Kasumi-1 (cell line): ENCODE measurements around the gene FBN1.

Experiments
- DNase-seq, 2 experiments: peaks; one replicate each; lab custom pipeline; 2025; lab: John Stamatoyannopoulos, UW

FBN1 gene

GRCh38 chr15:48623456-48623855 is 22.1 kb downstream of the FBN1 start:
- no peak for DNase-seq

GRCh38 chr15:48622237-48622636 is 23.3 kb downstream of the FBN1 start:
- no peak for DNase-seq

GRCh38 chr15:48619446-48619845 is 26.1 kb downstream of the FBN1 start:
- DNase-seq, result no peak

- DNase-seq, result no peak
Observed at GRCh38 chr15:48617619-48618018, 27.9 kb downstream of the FBN1 start.

- no peak for DNase-seq
Observed at GRCh38 chr15:48616216-48616615, 29.3 kb downstream of the FBN1 start.

GRCh38 chr15:48614051-48614450 is 31.5 kb downstream of the FBN1 start:
- DNase-seq, result no peak

- no peak for DNase-seq
Observed at GRCh38 chr15:48609486-48609885, 36.0 kb downstream of the FBN1 start.

- DNase-seq, result no peak
Observed at GRCh38 chr15:48607846-48608245, 37.7 kb downstream of the FBN1 start.

GRCh38 chr15:48604567-48604966 is 40.9 kb downstream of the FBN1 start:
- DNase-seq, result no peak

- DNase-seq, result no peak
Observed at GRCh38 chr15:48603922-48604321, 41.6 kb downstream of the FBN1 start.

GRCh38 chr15:48603123-48603500 is 42.4 kb downstream of the FBN1 start:
- no peak for DNase-seq

- DNase-seq, result no peak
Observed at GRCh38 chr15:48602358-48603122, 43.0 kb downstream of the FBN1 start.

GRCh38 chr15:48601095-48601494 is 44.4 kb downstream of the FBN1 start:
- DNase-seq, result no peak

GRCh38 chr15:48596841-48597240 is 48.7 kb downstream of the FBN1 start:
- no peak for DNase-seq

- no peak for DNase-seq
Observed at GRCh38 chr15:48596415-48596814, 49.1 kb downstream of the FBN1 start.

- DNase-seq, result no peak
Observed at GRCh38 chr15:48595981-48596380, 49.5 kb downstream of the FBN1 start.

GRCh38 chr15:48592933-48593332 is 52.6 kb downstream of the FBN1 start:
- no peak for DNase-seq

GRCh38 chr15:48592221-48592731 is 53.2 kb downstream of the FBN1 start:
- DNase-seq, result no peak

GRCh38 chr15:48590723-48591122 is 54.8 kb downstream of the FBN1 start:
- DNase-seq, result no peak

- no peak for DNase-seq
Observed at GRCh38 chr15:48584812-48585563, 60.5 kb downstream of the FBN1 start.

- no peak for DNase-seq
Observed at GRCh38 chr15:48584090-48584811, 61.3 kb downstream of the FBN1 start.

- no peak for DNase-seq
Observed at GRCh38 chr15:48582452-48583247, 62.9 kb downstream of the FBN1 start.
